A673 (cell line): ENCODE results near the gene CEP131.

Experiments
- CTCF ChIP-seq: fragments of 300-800, 200-600 bp; sonication (generic); conservative IDR thresholded peaks from 2 replicates; pipeline ENCODE4 v1.5.1; 2017; ENCODE audit warnings: low read depth, mild to moderate bottlenecking, antibody characterized with exemption, low read length, moderate library complexity, mixed read lengths
- EZH2 ChIP-seq: fragments of 200-600 bp; sonication (generic); IDR thresholded peaks from 2 replicates; pipeline ENCODE4 v1.6.1; 2017; ENCODE audit warnings: borderline replicate concordance, low read depth, mild to moderate bottlenecking, mixed read lengths, antibody characterized with exemption, low read length; ENCODE audit not compliant: poor library complexity, severe bottlenecking

- no peak for TF ChIP-seq CTCF
- no peak for TF ChIP-seq EZH2
Measured at GRCh38 chr17:81156866-81157805, 65.6 kb downstream of the CEP131 start.
